HG03521 (cell line): Measurements from ENCODE around the gene UNC119.
"Not testable (repeated sequence)": the region's sequence is repeated elsewhere in the genome, so short reads cannot be mapped to it uniquely, and the experiment has no call there.

Experiments
- ATAC-seq: cut with Tn5 transposase; IDR thresholded peaks from one replicate; pipeline ENCODE4 v1.9.1; 2021; ENCODE audit warnings: mild to moderate bottlenecking, moderate library complexity; ENCODE audit not compliant: unreplicated experiment

The UNC119 gene

GRCh38 chr17:28552176-28552999 lies at the start of gene UNC119:
Gene UNC119, minus strand, starts transcription at chr17:28552624. Its CDS starts 67 bp downstream, at chr17:28552557.
- ATAC-seq = peak; percentile 48

DNA sequence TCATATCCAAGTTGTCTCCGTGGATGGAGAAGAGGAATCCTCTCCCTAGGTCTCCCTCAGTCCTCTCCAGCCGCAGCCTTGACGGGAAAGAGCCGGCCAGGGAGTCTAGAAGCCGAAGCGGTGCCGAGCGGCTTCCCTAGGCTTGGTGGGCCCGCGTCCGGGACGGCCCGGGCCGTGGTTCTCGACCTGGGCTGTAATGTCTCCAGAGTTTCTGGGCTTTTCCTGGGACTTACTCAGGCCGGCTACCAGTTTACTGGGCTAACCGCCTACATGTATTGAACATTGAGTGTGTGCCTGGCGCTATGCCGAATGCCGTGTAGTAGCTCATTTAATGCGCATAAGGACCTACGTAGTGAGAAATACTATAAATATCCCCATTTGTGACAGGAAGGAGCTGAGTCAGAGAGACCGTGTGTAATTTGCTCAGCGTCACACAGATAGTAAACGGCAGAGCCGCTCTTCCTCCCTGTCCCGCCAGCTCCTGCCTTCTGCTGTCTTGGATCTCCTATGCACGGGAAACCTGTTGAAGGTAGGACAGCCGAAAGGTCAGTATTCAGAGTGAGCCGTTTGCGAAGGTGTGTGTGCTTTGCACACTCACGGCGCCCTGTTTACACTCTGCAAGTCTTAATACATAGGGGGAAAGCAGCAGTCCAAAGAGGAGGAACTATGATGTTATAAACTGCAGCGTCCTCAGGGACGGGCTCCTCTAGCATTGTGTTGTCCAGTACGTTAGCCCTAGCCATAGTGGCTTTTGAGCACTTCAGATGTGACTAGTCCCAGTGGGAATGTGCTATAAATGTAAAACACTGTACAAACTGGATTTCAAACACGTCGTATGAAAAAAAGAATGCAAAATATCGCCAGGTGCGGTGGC lies 47.1 kb upstream of the UNC119 start:
- peak; percentile 32 for ATAC-seq

DNA sequence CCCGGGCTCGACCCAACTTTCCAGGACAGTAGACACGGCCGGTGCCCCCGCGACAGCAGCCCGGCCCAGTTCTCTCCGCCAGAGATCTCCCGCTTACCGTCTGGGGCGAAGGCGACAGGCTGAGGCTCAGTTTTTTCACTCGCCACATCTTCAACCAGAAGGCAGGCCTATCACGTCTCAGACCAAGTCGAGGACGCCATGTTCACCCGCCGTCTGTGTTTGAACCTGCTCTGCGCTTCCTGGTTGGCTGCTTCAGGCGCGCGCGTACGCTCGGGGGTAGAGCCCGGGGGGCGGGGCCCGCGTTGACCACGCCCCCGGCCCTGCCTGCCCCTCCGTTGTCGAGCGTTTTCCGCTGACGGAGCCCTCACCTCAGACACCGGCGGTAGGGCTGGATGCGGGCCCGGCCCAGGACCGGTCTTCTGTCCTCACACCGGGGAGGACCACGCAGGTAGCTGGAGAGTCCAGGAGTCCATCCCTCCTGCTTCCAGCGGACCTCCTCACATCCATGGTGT lies 46.4 kb upstream of the UNC119 start, which contains the start of gene SPAG5:
TSS of gene SPAG5 (minus strand) at position 227 of the 512 bp plus-strand sequence. CDS start at position 148, 79 bp downstream.
- ATAC-seq = peak; percentile 79

- ATAC-seq = no peak
Observed at GRCh38 chr17:28598389-28598788, 46.0 kb upstream of the UNC119 start.

DNA sequence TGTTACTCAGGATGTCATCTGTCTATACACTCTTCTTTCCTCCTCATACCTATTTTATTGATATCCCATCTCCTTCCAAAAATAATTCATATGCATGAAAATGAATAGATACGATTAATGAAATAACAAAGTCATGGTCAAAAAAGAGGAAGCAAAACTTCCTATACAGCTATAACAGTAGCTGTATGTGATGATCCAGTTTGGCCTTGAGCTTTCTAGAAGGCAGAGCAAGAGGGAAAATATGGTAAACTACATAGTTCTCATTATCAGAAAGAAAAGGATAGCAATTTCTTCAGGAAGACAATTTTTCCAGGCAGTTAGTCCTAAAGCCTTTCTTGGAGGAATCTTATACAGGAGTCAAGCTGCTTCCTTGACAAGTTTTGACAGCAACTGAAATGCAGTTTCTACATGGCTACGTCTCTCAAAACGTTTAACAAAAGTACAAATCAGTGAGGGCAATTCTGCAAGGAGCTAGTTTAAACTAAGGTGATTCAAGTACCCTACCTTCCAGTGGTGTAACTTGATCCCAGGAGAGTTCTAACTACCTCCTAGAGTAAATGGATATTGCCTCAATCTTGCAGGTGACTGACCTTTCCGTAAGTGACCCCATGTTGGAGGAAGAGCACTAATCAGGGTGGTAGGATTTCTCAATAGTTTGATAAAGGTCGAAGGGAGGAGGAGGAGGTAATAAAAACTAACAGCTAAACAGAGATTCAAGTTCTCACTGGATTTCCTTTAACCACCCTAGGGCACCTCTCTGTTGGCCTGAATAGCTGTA lies 45.4 kb upstream of the UNC119 start:
- no peak for ATAC-seq

DNA sequence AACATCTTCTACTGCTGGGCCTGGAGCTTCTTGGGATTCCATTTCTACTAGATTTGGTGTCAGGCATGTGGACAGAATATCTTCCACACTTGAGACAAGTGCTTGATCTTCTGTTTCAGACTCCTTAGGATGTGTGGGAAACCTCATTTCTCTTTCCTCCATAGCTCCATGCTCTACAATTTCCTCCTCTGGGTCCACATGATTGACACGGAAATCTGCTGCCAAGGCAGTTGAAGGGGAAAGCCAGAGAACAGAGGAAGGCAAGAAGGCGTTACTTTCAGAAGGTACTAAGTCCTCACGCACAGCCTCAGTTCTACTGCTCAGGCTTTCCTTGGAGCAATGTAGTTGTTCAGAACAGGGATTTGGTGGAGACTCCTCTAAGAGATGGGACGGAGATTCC lies 39.8 kb upstream of the UNC119 start:
- ATAC-seq = no peak

GRCh38 chr17:28585851-28586250 lies 33.4 kb upstream of the UNC119 start:
- no peak for ATAC-seq

GRCh38 chr17:28584434-28584833 lies 32.0 kb upstream of the UNC119 start:
- ATAC-seq = no peak

DNA sequence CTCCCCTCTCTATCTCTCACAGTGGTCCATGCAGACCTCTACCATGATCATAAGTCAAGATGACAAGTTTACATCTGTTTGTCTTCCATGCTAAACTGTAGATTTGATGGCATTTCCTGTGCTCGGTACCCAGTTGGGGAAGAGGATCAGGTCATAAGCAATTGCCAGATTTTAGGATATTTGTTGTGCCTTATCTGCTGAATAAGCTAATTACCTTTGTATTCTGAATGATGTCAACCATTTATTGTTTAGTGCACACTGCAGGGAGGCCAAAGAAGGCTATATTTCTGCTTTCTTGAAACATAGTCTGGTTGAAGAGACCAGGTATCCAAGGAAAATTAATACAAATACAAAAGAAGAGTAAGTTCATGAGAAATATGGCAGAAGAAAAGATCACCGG lies 30.1 kb upstream of the UNC119 start:
- no peak for ATAC-seq

- ATAC-seq = no peak
Observed at GRCh38 chr17:28580959-28581358, 28.5 kb upstream of the UNC119 start.

DNA sequence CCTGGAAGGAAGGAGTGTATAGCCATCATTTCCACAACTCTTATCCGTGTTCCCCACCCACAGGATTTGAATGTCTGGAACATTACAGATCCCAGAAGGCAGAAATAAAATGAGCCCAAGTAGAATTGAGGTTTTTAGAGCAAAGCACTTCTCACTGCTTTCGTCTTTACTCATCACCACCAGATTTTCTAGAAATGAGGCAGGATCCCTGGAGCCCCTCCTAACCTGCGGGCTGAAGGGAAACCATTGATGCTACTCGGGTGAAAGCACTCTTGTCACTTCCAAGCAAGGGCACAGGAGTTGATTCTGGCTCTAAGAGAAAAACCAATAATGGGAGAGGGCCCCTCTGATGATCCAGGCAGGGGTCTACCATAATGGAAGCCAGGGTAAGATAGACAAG lies 27.1 kb upstream of the UNC119 start:
- ATAC-seq = no peak

DNA sequence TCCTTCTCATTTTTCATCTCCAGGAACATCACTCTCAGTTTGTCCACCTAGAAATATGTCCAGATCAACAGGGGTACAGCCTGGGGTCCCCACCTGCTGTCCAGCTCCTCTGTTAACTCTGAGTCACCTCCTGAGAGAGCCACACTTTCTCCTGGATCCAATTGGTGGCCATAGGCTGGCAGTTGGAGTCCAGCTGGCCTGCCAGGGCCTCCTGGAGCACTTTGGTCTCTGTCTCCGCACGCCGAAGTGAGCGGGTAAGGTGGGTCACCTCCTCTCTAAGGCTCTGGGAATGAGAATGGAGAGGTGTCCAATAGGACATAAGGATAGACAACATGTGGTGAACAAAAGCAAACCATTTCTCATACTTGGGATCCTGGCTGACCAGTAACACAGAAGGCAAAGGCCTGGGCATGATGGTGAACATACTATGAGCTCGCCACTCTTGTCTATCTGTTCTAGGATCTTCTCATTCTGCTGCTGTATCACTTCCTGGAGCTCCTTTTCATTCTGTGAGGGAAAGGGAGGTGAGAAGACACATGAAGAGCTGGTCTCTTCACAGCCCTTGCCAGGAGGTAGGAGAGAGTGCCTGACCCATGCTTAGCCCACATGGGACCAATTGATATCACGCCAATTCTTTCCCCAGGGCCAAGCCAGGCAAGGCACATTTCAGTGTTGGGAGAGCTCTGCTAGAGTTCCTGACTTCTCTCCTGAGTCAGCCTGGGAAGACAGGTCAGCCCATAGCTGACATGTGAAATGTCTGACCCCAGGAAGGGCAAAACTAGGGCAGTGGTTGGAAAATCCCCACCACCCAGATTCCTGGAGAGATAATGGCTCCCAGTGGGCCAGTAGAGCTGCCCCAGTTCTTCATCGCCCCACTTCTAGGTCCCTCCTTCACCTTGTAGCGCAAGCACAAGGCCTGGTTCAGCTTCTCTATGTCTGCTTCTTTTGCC lies 26.1 kb upstream of the UNC119 start:
- no peak for ATAC-seq

DNA sequence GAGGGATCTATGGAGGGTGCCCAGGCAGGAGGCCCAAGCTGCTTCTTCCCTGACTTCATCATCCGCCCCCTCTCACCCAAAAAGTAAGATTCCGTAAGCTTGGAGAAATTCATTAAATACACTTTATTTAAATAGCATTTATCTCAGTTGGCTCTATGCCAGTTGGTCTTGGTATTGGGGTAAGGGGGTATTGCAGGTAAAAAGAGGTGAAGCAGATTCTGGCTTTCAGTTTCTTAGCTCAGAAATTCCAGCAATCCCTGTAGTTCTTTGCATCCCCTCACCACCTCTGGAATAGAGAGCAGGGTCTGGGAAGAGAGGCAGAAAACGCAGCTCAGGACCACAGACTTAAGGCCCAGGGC lies 25.0 kb upstream of the UNC119 start:
- ATAC-seq = no peak

DNA sequence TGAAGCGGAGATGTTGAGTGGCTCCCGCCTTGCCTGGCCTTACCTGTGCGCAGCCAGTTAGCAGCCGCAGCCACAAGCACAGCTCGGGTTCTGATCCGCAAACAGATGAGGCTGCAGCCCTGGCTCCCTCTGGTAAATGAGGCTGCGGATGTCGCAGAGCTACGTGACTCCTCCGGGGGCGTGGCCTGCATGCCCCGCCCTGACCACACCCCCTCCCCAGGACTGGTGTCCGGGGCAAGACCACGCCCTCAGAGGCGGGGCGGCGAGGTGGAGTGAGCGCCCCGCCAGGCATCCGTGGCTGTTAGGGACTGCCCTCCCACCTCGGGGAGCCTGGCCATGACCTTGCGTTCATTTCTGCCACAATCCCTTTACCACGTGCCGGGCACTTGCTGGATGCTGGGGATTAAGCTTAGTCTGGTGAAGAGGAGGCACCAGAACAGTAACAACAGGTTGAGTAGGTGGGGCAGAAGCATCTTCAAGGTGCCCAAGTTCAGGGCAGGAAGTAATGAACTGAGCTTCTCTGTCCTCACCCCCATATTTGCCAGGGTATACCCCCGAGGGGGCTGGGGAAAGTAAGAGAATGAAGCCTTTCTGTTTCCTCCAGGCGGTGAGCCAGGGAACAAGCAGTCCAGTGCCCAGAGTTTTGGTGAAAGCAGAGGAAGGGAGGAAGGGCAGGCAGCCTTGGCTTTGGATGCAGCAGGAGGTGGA lies 24.5 kb upstream of the UNC119 start, which contains the start of gene ALDOC:
TSS of gene ALDOC (minus strand) at position 138 of the 708 bp plus-strand sequence. CDS start 1,363 bp downstream, outside the sequence.
- ATAC-seq = peak; percentile 83

GRCh38 chr17:28576016-28576415 lies 23.6 kb upstream of the UNC119 start:
- not testable (repeated sequence) for ATAC-seq

DNA sequence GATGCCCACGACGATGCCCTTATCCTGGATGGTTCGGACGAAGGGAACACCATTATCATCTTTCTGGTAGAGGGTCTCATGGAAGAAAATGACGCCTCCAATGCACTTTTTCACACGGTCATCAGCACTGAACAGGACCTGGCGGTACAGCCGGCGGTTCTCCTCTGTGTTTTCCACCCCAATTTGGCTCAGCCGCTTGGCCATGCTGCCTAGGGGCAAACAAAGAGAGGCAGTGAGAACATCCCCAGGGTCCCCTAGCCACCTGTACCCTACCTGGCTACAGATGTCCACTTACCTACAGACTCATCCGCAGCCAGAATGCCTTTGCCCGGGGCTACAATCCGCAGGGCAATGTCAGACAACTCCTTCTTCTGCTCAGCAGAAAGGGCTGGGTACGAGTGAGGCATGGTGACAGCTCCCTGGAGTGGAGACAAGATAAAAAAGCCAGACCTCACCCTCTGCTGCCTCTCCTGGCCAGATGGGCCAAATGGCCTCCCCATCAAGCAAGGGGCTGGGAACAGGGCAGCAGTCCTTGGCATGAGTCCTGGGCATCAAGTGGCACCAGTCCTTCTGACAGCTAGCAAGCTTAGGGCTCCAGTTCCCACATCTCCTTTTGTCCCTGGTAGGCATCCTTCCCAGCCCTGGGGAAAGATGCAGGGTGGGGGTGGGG lies 22.8 kb upstream of the UNC119 start:
- ATAC-seq = no peak

DNA sequence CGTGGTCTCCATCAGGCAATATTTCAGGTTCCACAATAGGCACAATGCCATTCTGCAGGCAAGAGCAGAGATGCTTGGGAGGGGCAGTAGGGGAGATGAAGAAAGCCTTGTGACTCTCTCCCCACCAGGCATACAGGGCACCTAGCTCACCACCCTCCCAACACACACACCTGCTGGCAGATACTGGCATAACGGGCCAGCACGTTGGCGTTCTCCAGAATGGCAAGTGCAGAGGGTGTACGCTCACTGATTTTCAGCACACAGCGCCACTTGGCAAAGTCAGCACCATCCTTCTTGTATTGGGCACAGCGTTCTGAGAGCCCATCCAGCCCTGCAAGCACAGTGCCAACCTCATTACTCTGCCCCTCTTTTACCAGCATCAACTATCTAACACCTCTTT lies 22.1 kb upstream of the UNC119 start:
- no peak for ATAC-seq

DNA sequence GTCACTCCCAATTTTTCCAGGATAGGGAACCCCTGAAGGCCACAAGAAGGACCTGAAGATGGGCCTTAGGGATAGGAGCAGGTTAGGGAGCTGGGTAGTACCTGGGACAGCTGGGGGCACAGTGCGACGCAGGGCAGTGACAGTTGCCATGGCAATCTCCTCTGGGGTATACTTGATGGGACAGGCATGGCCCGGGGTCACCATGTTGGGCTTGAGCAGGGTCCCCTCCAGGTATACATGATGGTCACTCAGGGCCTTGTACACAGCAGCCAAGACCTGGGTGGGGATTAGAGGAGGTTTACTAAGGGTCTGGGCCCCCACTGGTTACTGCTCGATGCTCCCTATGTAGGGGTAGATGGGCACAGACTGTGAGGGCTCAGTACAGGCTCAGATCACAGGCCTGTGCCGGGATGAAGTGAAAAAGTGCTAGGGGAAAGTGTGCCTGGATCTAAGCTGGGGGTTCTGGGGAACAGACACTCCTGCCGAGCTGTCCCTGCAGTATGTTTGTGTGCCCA lies 21.6 kb upstream of the UNC119 start:
- no peak for ATAC-seq
